Amygdala (tissue), 56 donors: ENCODE results near the gene LASP1NB.
"Not testable (repeated sequence)": the region's sequence is repeated elsewhere in the genome, so short reads cannot be mapped to it uniquely, and the experiment has no call there.

ENCODE experiments used
- DNase-seq, 56 donors: peaks; one replicate each; lab custom pipeline; 2025; lab: John Stamatoyannopoulos, UW

LASP1NB gene

DNA sequence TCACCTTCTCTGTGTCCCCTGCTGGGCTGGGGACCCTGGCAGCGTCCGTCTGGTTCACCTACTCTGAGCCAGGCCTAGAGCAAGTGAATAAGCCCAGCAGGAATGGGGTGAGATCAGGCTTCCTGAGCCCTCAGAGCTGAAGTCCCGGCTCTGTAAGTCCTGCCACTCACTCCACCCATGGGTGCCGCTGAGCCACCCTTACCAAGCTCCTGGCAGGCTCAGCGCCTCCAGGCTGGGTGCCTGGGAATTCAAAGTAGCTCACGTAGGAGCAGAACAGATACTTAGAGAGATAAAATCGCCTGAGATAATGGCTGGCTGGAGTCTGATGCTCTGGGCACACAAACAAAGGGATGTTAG is 9.8 kb upstream of the LASP1NB start:
- DNase-seq = no peak

DNA sequence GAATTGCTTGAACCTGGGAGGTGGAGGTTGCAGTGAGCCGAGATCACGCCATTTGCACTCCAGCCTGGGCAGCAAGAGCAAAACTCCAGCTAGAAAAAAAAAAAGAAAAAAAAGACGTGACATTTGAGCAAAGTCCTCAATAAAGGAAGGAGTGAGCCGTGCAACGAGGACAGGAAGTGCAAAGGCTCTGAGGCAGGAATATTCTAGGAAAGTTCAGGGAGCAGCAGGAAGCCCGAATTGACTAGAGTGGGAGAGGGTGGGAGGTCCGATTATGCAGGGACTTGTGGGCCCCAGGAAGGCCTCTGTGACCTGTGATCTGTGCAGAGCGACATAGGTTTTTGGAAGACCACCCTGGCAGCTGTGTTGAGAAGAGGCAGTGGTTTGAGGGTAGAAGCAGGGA is 8.6 kb upstream of the LASP1NB start:
- DNase-seq = no peak

DNA sequence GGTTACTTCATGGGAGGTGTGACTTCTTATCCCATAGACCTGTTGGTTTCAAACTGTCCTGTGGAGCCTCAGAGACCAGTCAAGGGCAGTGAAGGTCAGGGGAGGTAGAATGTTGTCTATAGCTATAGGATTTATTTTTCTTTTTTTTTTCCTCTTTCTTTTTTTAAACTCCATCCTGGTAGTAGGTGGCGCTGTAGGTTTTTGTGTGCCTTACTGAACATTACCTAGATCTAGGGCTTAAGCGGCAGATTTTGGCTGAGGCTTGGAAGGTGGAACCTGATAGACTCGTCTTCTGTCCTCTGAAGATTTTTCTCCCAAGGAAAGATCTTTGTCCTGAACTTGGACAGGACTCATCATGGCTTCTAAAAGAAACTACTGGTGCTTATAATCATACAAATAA is 8.2 kb upstream of the LASP1NB start:
- no peak for DNase-seq

DNA sequence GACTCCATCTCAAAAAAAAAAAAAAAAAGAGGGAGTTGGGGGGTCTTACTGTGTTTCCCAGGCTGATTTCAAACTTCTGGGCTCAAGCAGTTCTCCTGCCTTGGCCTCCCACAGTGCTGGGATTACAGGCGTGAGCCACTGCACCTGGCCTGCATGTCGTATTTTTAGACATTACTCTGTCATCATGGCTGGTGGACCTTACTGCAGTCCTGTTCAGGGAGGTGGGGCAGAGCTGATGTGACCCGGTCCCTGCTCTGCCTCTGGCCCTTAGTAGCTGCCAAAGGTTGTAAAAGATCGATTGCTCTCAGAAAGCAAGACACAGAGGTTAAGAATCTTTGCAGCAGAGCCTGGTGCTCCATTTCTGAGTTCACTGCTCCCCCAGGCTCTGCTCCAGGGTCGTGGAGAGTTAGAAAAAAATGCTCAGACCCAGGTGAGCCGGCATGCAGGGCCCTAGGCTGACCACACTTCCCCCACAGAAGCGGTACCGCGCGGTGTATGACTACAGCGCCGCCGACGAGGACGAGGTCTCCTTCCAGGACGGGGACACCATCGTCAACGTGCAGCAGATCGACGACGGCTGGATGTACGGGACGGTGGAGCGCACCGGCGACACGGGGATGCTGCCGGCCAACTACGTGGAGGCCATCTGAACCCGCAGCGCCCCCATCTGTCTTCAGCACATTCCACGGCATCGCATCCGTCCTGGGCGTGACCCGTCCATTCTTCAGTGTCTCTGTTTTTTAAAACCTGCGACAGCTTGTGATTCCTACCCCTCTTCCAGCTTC is 7.1 kb upstream of the LASP1NB start:
- DNase-seq = no peak

DNA sequence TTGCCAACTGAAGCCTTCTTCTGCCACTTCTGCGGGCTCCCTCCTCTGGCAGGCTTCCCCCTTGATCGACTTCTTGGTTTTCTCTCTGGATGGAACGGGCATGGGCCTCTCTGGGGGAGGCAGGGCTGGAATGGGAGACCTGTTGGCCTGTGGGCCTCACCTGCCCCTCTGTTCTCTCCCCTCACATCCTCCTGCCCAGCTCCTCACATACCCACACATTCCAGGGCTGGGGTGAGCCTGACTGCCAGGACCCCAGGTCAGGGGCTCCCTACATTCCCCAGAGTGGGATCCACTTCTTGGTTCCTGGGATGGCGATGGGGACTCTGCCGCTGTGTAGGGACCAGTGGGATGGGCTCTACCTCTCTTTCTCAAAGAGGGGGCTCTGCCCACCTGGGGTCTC is 6.5 kb upstream of the LASP1NB start:
- no peak for DNase-seq

DNA sequence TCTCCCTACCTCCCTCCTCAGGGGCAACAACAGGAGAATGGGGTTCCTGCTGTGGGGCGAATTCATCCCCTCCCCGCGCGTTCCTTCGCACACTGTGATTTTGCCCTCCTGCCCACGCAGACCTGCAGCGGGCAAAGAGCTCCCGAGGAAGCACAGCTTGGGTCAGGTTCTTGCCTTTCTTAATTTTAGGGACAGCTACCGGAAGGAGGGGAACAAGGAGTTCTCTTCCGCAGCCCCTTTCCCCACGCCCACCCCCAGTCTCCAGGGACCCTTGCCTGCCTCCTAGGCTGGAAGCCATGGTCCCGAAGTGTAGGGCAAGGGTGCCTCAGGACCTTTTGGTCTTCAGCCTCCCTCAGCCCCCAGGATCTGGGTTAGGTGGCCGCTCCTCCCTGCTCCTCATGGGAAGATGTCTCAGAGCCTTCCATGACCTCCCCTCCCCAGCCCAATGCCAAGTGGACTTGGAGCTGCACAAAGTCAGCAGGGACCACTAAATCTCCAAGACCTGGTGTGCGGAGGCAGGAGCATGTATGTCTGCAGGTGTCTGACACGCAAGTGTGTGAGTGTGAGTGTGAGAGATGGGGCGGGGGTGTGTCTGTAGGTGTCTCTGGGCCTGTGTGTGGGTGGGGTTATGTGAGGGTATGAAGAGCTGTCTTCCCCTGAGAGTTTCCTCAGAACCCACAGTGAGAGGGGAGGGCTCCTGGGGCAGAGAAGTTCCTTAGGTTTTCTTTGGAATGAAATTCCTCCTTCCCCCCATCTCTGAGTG is 5.9 kb upstream of the LASP1NB start:
- DNase-seq = no peak

DNA sequence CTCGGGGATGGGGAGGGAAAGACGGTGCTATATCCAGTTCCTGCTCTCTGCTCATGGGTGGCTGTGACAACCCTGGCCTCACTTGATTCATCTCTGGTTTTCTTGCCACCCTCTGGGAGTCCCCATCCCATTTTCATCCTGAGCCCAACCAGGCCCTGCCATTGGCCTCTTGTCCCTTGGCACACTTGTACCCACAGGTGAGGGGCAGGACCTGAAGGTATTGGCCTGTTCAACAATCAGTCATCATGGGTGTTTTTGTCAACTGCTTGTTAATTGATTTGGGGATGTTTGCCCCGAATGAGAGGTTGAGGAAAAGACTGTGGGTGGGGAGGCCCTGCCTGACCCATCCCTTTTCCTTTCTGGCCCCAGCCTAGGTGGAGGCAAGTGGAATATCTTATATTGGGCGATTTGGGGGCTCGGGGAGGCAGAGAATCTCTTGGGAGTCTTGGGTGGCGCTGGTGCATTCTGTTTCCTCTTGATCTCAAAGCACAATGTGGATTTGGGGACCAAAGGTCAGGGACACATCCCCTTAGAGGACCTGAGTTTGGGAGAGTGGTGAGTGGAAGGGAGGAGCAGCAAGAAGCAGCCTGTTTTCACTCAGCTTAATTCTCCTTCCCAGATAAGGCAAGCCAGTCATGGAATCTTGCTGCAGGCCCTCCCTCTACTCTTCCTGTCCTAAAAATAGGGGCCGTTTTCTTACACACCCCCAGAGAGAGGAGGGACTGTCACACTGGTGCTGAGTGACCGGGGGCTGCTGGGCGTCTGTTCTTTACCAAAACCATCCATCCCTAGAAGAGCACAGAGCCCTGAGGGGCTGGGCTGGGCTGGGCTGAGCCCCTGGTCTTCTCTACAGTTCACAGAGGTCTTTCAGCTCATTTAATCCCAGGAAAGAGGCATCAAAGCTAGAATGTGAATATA is 4.8 kb upstream of the LASP1NB start:
- DNase-seq = no peak

DNA sequence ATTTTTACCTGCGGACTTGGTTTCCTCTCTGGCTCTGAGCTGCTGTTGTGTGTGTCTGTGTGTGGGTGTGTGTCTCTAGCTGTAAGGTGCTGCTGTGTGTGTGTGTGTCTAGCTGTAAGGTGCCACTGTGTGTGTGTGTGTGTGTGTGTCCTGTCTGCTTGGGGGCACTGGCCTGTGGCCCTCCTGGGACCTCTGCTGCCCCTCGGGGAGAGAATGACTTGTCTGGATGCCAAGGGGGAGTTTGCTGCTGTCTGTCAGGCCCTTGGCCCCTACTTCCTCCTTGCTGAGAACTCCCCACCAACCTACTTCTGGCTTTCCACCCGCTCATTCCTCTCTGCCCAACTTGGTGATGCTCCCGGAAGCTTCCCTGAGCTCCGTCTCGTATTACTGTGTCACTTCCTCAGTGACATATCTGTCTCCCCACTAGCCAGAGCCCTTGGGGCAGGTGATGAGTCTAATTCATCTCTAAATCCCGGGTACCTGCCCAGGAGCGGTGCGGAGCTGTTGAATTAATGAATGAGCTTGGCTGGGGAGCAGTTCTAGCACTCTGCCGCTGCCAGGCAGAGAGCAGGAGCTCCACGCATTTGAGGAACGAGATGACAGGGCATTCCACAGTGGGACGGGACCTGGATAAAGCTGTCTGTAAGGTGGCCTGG is 3.5 kb upstream of the LASP1NB start:
- no peak for DNase-seq

DNA sequence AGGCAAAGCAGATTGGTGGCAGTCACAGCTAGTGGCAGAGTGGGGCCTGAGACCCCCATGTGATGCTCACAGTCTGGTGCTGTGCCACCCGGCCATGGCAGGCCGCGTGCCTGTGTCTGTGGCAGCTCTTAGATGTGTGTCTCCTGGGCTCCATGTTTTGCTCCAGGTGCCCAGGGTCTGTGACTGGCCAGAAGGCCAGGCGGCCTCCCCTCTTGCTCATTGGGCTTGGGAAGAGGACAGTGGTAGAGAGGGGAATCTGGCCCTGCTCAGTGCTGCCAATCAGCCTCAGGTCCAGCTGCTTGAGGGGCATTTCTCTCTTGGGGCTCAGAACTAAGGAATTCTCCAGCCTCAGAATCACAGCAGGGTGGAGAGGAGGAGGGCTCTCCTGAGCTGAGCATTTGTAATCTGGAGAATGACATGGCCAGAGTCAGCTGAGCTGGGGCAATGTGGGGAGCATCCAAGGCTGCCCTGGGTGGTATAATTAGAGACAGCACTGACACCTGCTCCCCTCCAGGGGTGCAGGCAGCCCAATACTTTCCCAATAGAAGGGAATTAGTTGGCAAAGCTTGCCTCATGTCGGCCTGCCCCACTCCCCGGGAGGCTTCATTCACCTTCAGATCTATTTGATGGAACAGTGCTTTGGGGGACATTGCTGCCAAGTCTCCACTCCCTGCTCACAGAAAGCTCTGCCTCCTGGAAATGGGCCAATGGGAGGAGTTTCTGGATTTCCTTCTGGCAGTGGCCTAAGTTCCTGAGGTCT is 2.7 kb upstream of the LASP1NB start:
- peak in 18 of 56 donors; percentile 9 to 71 (median 36) for DNase-seq

DNA sequence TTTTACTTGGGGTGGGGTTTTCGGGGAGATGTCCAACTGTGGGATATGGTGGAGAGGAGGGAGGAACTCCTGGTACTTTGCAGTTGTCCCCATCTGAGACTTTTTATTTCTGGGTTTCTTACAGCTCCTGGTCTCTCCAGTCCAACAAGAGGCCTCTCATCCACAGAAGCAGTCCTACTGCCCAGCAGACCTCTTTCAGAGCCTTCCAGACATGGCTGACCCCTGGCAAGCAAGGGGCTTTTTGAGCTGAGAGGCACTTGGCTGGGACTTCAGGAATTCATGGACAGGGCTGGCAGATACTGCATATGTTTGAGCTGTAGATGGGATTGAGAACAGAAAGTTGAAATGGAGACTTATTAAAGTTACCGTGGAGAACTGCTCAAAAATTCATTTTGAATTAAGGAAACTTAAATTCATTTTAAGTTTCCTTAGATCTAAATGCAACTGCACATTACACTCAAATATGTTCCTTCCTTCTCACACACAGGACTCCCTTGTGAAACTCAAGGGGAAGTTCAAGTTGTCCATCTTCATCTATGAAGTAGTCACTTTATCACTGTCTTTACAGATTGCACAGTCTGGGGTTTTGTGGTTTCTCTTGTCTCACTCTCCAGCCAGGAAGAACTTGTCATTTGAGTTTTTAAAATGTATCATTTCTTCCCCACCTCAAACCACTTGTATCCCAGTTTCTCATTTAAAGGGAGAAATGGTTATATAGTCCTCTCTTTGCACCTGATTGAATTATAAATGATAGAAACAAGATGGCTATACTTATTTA is 1.1 kb downstream of the LASP1NB start:
- DNase-seq = peak in 8 of 56 donors; percentile 14 to 64 (median 38)

DNA sequence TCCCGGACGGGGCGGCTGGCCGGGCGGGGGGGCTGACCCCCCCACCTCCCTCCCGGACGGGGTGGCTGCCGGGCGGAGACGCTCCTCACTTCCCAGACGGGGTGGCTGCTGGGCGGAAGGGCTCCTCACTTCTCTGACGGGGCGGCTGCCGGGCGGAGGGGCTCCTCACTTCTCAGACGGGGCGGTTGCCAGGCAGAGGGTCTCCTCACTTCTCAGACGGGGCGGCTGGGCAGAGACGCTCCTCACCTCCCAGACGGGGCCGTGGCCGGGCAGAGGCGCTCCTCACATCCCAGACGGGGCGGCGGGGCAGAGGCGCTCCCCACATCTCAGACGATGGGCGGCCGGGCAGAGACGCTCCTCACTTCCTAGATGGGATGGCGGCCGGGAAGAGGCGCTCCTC is 5.4 kb downstream of the LASP1NB start:
- DNase-seq = not testable (repeated sequence)

DNA sequence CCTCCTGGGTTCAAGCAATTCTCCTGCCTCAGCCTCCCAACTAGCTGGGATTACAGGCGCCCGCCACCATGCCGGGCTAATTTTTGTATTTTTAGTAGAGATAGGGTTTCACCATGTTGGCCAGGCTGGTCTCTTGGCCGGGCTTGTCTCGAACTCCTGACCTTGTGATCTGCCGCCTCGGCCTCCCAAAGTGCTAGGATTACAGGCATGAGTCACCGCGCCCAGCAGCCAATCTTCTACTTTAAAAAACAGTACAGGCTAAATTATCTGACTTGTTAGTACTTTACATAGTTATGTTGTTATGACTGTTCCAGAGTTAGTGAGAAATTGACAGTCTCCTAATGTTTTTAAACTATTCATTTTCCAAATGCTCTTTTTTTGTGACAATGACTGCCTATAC is 8.5 kb downstream of the LASP1NB start:
- not testable (repeated sequence) for DNase-seq

DNA sequence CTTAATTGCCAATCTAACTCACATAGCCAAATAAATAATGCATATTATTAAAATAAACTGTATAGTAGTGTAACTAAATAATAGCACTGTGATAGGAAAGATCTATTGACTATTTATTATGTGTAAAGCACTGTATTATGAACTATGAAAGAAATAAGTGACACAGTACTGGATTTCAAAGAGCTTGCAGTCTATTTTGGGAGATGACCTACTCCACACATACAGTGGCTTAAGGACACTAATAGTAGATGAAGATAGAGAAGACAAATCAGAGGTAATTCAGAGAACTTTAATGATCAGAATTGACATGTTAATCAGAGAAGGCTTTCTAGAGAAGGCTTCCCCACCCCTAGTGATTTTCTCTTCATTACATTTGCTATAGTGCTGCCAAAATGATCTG is 14.6 kb downstream of the LASP1NB start:
- DNase-seq = no peak

DNA sequence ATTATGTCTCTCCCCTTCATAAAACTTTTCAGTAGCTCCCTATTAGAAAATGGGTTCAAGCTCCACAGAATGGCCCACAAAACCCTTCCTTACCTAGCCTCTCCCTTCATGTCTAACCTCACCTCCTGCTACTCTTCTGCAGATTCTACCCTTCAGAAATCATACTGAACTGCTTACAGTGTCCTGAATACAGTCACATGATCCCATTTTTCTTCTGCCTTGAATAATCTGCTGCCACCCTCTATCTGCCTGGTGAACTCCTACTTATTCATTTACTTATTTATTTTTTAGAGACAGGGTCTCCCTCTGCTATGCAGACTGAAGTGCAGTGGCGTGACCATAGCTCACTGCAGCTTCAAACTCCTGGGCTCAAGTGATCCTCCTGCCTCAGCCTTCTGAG is 15.0 kb downstream of the LASP1NB start:
- no peak for DNase-seq

DNA sequence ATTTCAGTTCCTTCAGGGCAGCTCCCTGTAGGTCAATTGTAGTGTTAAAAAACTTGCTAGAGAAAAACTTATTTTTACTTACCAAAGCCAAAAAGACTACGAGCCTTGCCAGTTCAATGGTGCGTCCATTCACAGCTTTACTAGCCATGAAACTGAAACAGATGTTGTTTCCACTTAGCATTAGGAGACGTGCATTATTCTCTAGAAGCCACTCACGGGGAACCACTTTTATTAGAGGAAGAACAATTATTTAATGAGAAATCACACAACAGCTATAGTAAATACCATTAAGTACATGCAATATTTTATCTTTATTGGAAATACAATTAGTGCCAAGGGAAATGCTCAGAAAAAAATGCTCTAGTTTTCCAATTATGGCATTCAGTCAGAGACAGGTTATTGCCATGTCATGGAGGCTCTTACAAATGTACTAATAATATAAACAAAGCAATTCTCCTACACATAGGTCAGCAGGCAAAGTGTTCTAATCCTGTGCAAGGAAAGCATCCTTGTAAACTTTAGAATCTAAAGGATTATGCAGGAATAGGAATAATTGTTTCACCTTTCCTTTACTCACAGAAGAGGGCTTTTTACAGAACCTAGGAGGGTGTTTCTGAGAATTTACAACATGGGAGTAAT is 17.4 kb downstream of the LASP1NB start:
- no peak for DNase-seq

DNA sequence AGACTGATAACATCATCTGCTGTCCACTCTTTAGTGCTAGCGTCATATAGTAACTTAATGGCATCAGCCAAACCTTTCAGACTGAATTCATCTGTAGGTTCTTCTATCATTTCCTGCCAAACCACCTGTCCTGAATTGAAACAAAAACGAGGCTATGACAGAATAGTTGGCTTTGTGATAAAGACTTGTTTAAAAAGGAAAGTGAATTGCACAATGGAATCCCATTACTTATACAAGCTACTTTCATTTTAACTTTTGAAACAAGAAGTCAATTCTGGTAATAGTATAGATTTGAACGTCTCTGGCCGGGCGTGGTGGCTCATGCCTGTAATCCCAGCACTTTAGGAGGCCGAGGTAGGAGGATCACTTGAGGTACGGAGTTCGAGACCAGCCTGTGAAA is 18.2 kb downstream of the LASP1NB start:
- DNase-seq = no peak

DNA sequence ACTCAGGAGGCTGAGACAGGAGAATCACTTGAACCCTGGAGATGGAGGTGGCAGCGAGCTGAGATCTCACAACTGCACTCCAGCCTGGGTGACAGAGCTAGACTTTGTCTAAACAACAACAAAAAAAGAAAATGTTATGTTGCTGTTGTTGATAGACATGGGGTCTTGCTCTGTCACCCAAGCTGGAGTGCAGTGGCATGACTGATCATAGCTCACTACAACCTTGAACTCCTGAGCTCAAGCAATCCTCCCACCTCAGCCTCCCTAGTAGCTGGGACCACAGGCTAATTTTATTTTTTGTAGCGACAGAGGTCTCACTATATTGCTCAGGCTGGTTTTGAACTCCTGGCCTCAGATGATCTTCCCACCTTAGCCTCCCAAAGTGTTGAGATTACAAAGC is 21.8 kb downstream of the LASP1NB start:
- DNase-seq = no peak

DNA sequence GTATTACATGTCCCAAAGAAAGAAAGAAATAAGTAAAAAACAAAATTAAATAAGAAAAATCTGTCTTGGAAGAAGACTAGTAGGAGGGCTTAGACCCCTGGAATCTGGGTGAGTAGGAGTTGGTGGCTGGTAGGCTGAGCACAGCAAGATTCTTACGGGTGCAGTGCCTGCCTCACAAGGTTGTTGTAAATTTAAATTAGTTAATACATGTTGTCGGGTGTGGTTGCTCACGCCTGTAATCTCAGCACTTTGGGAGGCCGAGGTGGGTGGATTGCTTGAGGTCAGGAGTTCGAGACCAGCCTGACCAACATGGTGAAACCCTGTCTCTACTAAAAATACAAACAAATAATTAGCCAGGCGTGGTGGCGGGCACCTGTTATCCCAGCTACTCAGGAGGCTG is 28.4 kb downstream of the LASP1NB start:
- DNase-seq = not testable (repeated sequence)

DNA sequence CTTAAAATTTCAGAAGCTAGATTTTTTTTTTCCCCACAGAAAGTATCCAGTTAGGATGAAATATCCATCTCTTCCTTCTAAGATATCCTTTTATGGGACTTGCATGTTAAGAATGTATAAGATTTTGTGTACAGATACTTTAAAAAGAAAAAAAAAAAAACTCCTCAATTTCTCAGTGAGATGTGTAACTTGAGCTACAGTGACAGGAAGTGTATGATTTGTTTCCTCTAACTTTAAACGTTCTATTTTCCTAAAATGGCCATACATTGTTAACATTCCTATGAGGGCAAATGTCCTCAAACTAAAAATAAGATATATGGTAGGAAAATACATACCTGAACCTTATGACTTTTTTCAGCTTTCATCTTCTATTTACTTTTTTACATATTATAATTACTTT is 32.9 kb downstream of the LASP1NB start:
- no peak for DNase-seq
